C1 segment of cervical spinal cord (tissue), 14 donors: Measurements from ENCODE around the gene MDN1.

Experiments
- DNase-seq, 14 donors: peaks; one replicate each; lab custom pipeline; 2025; lab: John Stamatoyannopoulos, UW

The MDN1 gene

DNA sequence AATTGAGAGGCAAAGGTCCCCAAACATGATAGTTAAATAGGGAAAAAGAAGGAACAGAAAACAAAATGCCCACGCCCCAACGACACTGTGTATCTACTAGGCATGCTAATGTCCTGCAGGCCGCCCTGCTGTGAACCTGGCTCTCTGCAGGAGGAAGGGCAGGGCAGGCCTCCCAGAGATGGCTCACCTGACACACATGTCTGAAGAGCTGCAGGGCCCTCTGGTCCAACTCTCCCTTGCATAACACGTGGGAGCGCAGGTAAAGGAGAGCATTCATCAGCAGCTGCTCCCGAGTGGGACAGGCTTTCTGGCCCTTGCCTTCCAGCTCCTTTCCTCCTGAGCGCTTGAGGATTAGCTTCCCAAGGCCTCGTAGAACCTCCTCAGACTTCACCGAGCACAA is 127.3 kb downstream of the MDN1 start:
- peak in 1 of 14 donors; percentile 1 for DNase-seq

- DNase-seq = no peak
Measured at GRCh38 chr6:89690944-89691324, 128.7 kb downstream of the MDN1 start.

GRCh38 chr6:89689732-89690131 is 129.9 kb downstream of the MDN1 start:
- DNase-seq = peak in 12 of 14 donors; percentile 3 to 71 (median 50)

DNA sequence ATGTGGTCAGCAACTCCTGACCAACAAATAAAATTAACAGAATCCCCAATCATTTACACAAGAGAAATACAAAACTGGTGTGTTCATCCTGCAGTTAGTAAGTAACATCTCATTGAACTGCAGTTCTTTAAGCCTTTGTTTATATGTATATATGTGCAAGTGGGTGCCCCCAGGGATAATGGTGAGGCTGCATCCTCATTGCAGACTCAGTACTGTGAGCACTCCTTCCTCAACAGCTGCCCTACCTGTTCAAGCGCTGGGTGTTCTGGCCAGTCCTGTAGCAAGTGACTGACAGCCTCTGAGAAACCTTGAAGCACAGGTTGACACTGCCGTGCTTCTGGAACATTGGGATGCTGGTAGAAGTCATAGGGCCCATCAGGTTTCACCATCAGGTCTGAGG is 131.3 kb downstream of the MDN1 start:
- DNase-seq = no peak

DNA sequence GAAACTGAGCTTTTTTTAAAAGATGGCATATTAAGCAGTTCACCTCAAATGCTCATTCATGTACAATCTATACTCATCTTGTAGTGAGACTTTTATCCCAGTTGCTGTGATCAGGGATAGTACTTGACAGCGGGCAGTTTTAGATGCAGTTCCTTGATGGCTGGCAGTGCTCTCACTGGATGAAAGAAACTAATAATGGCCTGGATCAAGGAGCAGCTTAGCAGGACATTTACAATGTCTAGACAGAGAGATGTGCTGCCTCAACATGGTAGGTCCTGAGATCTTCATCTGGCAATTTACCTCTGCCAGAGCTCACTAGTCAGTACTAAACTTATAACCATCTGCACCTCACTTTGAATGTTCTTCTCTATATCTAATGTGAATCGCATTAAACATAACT is 134.3 kb downstream of the MDN1 start:
- DNase-seq = no peak

DNA sequence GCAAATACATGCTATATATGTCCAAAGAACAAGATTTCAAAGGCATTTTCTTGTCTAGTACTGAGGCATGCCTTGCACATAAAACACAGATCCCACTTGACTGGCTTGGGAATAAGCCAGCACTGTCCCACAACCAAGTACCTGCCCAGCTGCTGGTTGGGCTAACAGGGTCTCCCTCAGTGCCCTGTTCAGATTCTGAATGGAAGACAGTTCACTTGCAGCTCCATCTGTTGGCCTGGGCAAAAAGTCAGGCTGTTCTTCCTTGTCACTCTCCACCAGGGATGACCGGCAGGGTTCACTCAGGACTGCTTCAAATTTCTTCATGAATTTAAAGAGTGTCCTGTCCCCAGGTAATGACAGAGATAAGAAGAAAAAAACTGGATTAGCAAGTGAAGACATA is 136.6 kb downstream of the MDN1 start:
- no peak for DNase-seq

DNA sequence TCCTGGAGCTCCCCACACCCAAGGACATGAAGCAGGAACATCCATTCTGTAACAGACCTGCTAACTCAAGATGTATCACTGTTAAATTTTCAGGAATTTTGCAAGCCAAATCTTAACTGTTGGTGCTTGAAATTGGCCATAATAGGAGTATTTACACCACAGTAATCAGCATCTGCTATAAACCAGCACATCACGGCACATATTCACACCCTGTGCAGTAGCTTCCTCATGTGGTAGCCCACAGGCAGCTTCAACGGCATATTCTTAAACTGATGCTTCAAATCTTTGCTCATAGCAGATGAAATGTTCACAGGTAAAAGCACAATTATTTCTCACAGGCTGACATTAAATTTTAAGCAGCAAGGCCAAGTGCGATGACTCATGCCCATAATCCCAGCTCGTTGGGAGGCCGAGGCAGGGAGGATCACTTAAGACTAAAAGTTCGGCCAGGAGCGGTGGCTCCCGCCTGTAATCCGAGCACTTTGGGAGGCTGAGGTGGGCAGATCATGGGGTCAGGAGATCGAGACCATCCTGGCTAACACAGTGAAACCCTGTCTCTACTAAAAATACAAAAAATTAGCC is 137.5 kb downstream of the MDN1 start:
- DNase-seq = no peak

DNA sequence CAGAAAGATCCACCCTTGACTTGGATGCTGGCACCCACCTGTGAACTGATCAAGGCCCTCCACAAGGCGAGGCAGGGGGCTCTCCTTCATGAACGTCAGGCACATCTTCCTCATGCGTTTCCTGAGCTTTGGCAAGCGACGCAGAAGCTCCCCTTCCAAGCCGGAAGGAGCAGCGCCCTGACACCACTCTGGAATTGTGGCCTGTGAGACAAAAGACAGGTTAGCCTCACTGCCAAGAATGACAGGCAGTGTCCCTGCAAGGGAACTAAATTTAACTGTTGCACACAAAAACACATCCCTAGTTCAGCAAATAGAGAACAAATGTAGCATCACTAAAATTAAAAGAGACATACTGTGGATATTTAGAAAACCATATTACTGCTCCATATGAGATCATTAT is 139.0 kb downstream of the MDN1 start:
- peak in 1 of 14 donors; percentile 29 for DNase-seq

DNA sequence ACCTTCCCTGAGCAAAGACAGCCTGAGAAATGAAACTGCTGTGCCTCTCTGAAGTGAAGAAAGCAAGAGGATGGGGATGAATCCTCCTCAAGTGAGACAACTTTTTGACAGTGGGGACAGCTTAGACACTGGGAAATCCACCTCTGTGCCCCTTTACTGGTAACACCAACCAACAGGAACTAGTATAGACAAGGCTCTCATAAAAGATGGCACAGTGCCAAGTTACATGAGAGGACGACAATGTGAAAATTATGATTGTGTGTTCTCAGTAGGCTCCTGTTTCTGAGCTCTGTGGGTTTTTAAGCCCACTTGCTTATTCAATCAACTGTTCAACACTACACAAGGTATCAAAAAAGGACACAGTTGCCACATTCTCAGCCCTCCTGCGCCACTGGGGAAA is 139.4 kb downstream of the MDN1 start:
- no peak for DNase-seq

- DNase-seq = no peak
Measured at GRCh38 chr6:89679215-89680120, 140.1 kb downstream of the MDN1 start.

GRCh38 chr6:89678531-89678930 is 141.1 kb downstream of the MDN1 start:
- DNase-seq = no peak

DNA sequence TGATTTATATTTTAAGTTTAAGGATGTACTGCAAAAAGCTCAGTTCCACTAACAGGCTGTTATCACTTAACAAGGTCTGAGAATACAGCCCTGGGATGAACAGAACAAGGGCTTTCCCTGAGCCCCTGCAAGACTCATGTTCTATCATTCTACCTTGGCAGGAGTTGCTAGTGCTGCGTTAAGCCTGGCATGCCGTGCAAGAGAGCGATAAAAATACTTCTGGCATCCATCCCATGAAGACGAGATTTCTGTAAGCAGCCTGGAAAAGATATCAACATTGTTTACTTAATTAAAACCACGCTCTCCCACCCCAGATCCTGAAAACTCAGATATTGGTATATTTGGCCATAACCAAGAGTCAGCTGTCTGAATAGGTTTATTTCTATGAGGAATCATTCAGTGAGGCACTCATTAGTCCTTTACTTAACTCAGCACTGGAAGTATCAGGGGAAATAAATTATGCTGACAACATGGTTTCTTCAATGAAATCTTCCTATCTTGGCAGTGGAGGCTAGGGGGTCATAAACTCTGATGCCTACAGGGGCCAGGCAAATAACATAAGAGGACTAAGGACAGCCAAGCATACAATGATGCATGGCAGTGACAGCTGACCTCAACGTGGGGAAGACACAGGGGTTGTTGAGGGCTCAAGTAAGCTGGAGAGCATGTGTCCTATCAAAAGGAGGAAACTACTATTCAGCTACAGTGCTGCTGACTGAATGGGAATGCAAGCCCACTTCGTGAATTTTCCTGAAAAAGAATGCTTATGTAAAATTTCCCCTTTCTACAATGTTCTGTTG is 143.4 kb downstream of the MDN1 start:
- DNase-seq = peak in 1 of 14 donors; percentile 18

DNA sequence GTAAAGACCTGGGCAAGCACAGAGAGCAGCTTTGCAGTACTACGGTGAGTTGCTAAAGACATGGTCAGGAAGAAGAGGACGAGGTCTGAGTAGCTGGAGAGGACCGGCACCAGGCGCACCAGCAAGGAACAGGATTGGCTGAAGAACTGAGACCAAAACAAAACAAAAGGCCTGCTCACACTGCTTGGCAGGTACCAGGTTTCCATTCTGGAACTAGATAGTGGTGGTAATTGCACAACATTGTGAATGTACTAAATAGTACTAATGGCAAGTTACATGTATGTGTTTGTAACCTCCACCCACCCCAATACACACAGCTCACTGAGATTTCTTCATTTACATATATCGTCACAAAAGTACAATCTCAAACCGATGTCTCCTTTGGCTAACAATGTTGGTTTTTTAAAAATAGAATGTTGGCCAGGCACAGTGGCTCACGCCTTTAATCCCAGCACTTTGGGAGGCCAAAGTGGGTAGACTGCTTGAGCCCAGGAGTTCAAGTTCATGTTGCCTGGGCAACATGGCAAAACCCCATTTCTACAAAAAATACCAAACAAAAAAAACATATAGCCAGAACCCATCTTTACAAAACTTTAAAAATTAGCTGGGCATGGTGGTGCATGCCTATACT is 148.5 kb downstream of the MDN1 start:
- no peak for DNase-seq

- no peak for DNase-seq
Measured at GRCh38 chr6:89669002-89669401, 150.6 kb downstream of the MDN1 start.

DNA sequence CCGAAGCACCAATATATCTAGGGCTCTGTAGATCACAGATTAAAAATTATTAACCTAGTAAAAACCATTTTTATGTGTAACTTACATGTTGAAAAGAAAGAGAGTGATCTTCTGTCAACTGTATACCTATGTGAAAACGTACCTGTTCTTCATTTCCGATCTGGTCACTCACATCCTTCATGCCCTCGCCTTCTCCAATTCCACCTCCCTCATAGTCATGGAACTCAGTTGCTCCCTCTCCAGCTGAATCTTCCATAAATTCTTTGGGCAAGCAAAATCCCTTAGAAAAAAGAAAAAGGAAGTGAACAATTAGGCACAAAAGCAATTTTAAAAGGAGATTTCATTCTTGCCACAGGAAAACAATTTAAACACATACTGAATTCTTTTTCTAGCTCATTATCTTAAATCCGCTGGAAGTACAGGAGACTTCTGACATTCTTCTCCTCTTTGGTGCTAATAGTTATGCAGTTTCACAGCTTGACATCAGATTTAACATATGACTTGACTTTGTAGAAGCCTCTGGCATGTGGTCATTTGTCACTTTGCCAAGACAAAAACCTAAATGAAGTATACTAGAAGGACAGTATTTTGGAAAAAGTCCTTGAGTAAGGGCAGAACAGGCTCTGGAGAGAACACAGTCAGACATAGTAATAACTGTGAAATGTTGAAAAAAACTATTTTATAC is 151.6 kb downstream of the MDN1 start:
- no peak for DNase-seq

DNA sequence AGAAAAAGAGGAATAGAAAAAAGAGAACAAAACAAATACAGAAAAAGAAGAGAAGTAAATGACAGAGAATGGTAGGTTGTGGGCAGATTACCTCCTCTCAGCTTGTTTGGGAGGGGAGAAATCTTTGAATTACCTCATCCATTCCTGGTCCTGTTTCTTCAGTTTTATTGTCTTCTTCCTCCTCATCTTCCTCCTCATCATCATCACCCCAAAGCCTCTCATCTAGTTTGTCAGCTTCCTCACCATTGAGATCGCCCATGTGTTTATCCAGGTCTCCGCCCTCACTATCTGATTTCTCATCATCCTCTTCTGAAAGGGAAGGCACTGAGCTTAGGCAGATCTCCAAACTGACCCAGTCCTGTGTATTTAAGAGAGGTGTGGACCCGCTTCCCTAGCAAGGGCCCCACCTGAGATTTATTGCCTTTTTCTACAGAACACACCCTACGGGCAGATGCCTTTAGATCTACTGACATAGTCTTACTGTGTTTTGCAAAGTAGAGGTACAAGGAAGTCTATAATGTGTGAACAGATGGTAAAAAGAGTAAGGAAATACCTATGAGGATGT is 156.9 kb downstream of the MDN1 start:
- no peak for DNase-seq

DNA sequence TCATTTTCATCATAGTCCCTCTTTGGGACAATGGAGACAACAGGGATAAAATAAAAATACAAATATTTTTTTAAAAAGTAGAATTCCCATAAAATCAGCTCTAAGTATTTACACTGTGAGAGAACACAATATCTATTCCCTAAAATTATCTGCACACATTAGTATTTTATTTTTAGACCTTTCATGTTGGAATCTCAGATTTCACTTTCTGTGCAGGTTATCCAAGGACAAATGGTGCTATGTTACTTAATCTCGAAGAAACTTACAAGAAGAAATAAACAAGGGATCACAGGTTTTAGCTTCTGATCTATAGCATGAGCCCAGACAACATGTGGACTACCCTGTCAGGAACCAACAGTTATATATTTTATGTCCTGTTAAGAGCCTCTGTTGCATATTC is 158.0 kb downstream of the MDN1 start:
- DNase-seq = no peak

GRCh38 chr6:89660981-89661380 is 158.6 kb downstream of the MDN1 start:
- DNase-seq = no peak

- no peak for DNase-seq
Measured at GRCh38 chr6:89657445-89658158, 162.0 kb downstream of the MDN1 start.

GRCh38 chr6:89655122-89655521 is 164.5 kb downstream of the MDN1 start:
- no peak for DNase-seq
